H1 (cell line): ENCODE results near the gene MACROD2. TPM values are rescaled to one million over a fixed set of nuclear protein-coding genes. Genes with fewer than 3 reads are reported as not detected.

Experiments
- CHD7 ChIP-seq: fragments of 300-600 bp; sonication (generic); IDR thresholded peaks from 2 replicates; pipeline ENCODE4 v1.7.1; 2012; ENCODE audit warnings: low read length, moderate library complexity, mild to moderate bottlenecking, inconsistent platforms; ENCODE audit not compliant: insufficient replicate concordance
- HDAC2 ChIP-seq, 2 experiments: fragments of 300-600 bp in 1 of 2; sonication (generic) in 1 of 2; IDR thresholded peaks; 2 replicates each; pipeline ENCODE4 v1.6.1; 2011 to 2012; ENCODE audit warnings: low read depth in 2 of 2, low read length in 2 of 2, mild to moderate bottlenecking in 2 of 2, moderate library complexity in 2 of 2, borderline replicate concordance in 1 of 2, inconsistent platforms in 1 of 2
- MAX ChIP-seq: IDR thresholded peaks from 2 replicates; pipeline ENCODE4 v1.6.1; 2012; ENCODE audit warnings: inconsistent platforms
- RAD21 ChIP-seq, 2 experiments: IDR thresholded peaks in 1 of 2; conservative IDR thresholded peaks in 1 of 2; 2 replicates each; pipeline ENCODE4 v1.6.1; 2011; ENCODE audit warnings: low read depth in 2 of 2, low read length in 2 of 2, improper control_type of control experiment in 1 of 2, inconsistent platforms in 1 of 2, mild to moderate bottlenecking in 1 of 2, moderate library complexity in 1 of 2
- RNF2 ChIP-seq: fragments of 200-900, 300-1000 bp; sonication (generic); IDR thresholded peaks from 2 replicates; pipeline ENCODE4 v1.7.1; 2016; ENCODE audit warnings: borderline replicate concordance, low read depth, mild to moderate bottlenecking, antibody characterized with exemption, low read length; ENCODE audit not compliant: poor library complexity, severe bottlenecking; ENCODE audit errors: missing control alignments
- SP4 ChIP-seq: IDR thresholded peaks from 2 replicates; pipeline ENCODE4 v1.6.1; 2012; ENCODE audit warnings: low read length, inconsistent platforms
- SUZ12 ChIP-seq: fragments of 200-600 bp; sonication (generic); IDR thresholded peaks from 2 replicates; pipeline ENCODE4 v1.6.1; 2012; ENCODE audit warnings: mild to moderate bottlenecking, inconsistent platforms, low read length, moderate library complexity, mixed read lengths
- polyA plus RNA-seq, 7 experiments: library from polyadenylated mRNA; depleted of rRNA in 3 of 7; stranded (reverse) in 5 of 7; unstranded in 2 of 7; fragments of >200 nt in 5 of 7; fragments of 200-250 nt in 2 of 7; gene quantifications; 1 replicate in 5 of 7; 2 replicates in 1 of 7; 4 replicates in 1 of 7; pipeline versions ENCODE4 v1.2.1 to v1.2.3, GENCODE V29; 2011 to 2013; ENCODE audit warnings: missing spikeins in 2 of 7, mixed read lengths in 2 of 7
- total RNA-seq: library from RNA; stranded (reverse); fragmentation: NEBNext Ultra II Directional; extraction: Animal tissue kit (Norgen Biotek cat#: 25700); gene quantifications from 2 replicates; pipeline ENCODE4 v1.2.1, GENCODE V29; 2021

The MACROD2 gene
- total and polyA plus RNA-seq, 2 of the 8 experiments (the other 6 are each of a cell fraction or from before 2014, with no cell fraction given), result 0.70 to 3.9 TPM

GRCh38 chr20:15071085-15071808 lies 1075.9 kb downstream of the MACROD2 start (continued):
- TF ChIP-seq CHD7, result no peak
- TF ChIP-seq SP4, result no peak
- no peak for TF ChIP-seq RAD21 (IDR thresholded peaks at IDR 0.05 in 1 of 2, conservative IDR thresholded peaks at IDR 0.05 in 1 of 2; ENCODE audit: low read depth in 2 of 2, low read length in 2 of 2)
- TF ChIP-seq RNF2, result no peak
- no peak for TF ChIP-seq HDAC2 (IDR thresholded peaks at IDR 0.05; ENCODE audit: borderline replicate concordance in 1 of 2, low read depth in 2 of 2, low read length in 2 of 2)
- no peak for TF ChIP-seq MAX
- TF ChIP-seq SUZ12, result no peak
